Adrenal gland (tissue), 12 donors: ENCODE data around the gene ACTL10. TPM values are rescaled to one million over a fixed set of nuclear protein-coding genes. Genes with fewer than 3 reads are reported as not detected.

ENCODE experiments used
- DNase-seq, 7 donors: peaks; one replicate each; pipeline ENCODE4 v3.0.0-alpha.2; 2019 to 2020
- H3K27ac ChIP-seq, 5 donors: fragments of 200-600 bp; sonication (generic) in 4 of 5; 1 replicate in 3 of 5; 2 replicates in 2 of 5; pipeline versions ENCODE4 v1.5.1 to v1.8.0; 2016 to 2020; ENCODE audit warnings: mild to moderate bottlenecking in 1 of 5
- H3K27me3 ChIP-seq: fragments of 200-600 bp; 2 replicates; pipeline ENCODE4 v1.8.0; 2021
- H3K36me3 ChIP-seq, 2 donors: fragments of 200-600 bp; replicated peaks in 1 of 2; 1 replicate in 1 of 2; 2 replicates in 1 of 2; pipeline versions ENCODE4 v1.5.1 to v1.8.0; 2018 to 2022
- H3K4me1 ChIP-seq, 2 donors: fragments of 200-600 bp; replicated peaks in 1 of 2; 1 replicate in 1 of 2; 2 replicates in 1 of 2; pipeline versions ENCODE4 v1.5.1 to v1.8.0; 2018 to 2021
- H3K4me3 ChIP-seq, 4 donors: fragments of 200-600 bp; sonication (generic) in 3 of 4; one replicate each; pipeline ENCODE4 v1.5.1; 2016 to 2018
- H3K9me3 ChIP-seq, 3 donors: fragments of 200-600 bp; sonication (generic) in 1 of 3; replicated peaks in 1 of 3; 1 replicate in 2 of 3; 2 replicates in 1 of 3; pipeline versions ENCODE4 v1.5.1 to v1.8.0; 2016 to 2021
- POLR2A ChIP-seq, 2 donors: fragments of 450-650 bp; IDR thresholded peaks; one replicate each; pipeline ENCODE4 v1.6.1; 2017; ENCODE audit warnings: antibody characterized with exemption in 2 of 2, mild to moderate bottlenecking in 2 of 2, moderate library complexity in 1 of 2
- WGBS, 4 donors: extraction: QIAGEN DNeasy Blood & Tissue Kit in 2 of 4; methylation state at CpG; one replicate each; pipeline versions ENCODE4 v1.1.5 to v1.1.7; 2013 to 2017; 5-methylcytosine and 5-hydroxymethylcytosine counted together
- intact Hi-C, 2 donors: fragments of 100-400 bp; cut with DNase I; formaldehyde crosslinking; loops; one replicate each; pipeline versions ENCODE4 v1.14.1 to v1.15.0; 2022 to 2023
- polyA plus RNA-seq, 3 donors: library from polyadenylated mRNA; stranded (reverse); fragments of 200-250 nt in 2 of 3; fragments of 350-450 nt in 1 of 3; fragmentation: Illumina TruSeq in 1 of 3; extraction: RNeasy Lipid Tissue Mini Kit (QIAGEN cat#74804) in 1 of 3; gene quantifications; one replicate each; pipeline ENCODE4 v1.2.3, GENCODE V29; 2013 to 2014
- total RNA-seq, 9 donors: library from RNA; depleted of rRNA in 4 of 9; stranded (reverse); fragments of >200 nt in 4 of 9; fragments of 120-200 nt in 1 of 9; fragmentation: NEBNext Ultra II Directional in 1 of 9; extraction: Animal tissue kit (Norgen Biotek cat#: 25700) in 1 of 9; gene quantifications; one replicate each; pipeline versions ENCODE4 v1.1.0 to v1.2.4, GENCODE V29; 2013 to 2023
- TF ChIP-seq, protein P1 (sequence below), 6 experiments: fragments of 450-650 bp in 4 of 6; fragments of 200-600 bp in 2 of 6; sonication (generic) in 1 of 6; IDR thresholded peaks; 1 replicate in 5 of 6; 2 replicates in 1 of 6; pipeline versions ENCODE4 v1.5.1 to v1.8.0; 2016 to 2021; ENCODE audit warnings: antibody characterized with exemption in 6 of 6, mild to moderate bottlenecking in 2 of 6, moderate library complexity in 1 of 6
- donor health status: healthy with polysubstance abuse.
- donor health status: Bipolar disorder and iron deficiency.
- donor health status: DM: yes; HTN: yes; CAD: no.
- donor health status: DM: no; HTN: no; CAD: no.
- donor health status: DM: no; HTN: no; CAD: no.
- donor health status: DM: yes; HTN: yes; CAD: no.

ACTL10 gene
- total and polyA plus RNA-seq, 12 donors, result 0.18 to 3.1 (median 0.58) TPM

DNA sequence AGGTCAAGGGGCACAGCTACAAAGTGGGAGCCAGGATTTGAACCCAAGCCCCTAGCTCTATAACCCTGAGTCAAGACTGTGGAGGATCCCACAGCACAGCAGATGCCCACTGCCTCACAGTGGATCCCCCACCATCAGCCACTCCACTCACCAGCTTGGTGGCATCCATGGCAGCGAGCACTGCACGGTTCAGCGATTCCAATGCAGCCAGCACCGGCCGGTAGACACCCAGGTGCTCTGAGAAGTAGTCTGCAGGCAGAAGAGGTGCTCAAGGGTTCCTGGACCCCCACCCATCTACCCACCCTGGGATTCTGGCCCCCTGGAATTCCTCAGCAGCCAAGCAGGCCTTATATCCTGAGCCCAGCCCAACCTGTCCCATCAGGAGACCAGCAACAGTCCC lies 2.5 kb downstream of the ACTL10 start:
- H3K27ac ChIP-seq, result no peak overlapping the region
- TF ChIP-seq, protein P1, sequence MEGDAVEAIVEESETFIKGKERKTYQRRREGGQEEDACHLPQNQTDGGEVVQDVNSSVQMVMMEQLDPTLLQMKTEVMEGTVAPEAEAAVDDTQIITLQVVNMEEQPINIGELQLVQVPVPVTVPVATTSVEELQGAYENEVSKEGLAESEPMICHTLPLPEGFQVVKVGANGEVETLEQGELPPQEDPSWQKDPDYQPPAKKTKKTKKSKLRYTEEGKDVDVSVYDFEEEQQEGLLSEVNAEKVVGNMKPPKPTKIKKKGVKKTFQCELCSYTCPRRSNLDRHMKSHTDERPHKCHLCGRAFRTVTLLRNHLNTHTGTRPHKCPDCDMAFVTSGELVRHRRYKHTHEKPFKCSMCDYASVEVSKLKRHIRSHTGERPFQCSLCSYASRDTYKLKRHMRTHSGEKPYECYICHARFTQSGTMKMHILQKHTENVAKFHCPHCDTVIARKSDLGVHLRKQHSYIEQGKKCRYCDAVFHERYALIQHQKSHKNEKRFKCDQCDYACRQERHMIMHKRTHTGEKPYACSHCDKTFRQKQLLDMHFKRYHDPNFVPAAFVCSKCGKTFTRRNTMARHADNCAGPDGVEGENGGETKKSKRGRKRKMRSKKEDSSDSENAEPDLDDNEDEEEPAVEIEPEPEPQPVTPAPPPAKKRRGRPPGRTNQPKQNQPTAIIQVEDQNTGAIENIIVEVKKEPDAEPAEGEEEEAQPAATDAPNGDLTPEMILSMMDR (IDR thresholded peaks at IDR 0.05), result no peak
- no peak for TF ChIP-seq POLR2A (IDR thresholded peaks at IDR 0.05)
- intact Hi-C loops, result no loop called here
- H3K9me3 ChIP-seq, result no peaks in the 10 kb centered on the region
- no peak overlapping the region for H3K4me3 ChIP-seq
- H3K4me1 ChIP-seq, result peaks cover 36 to 50% of the 10 kb centered on the region in 2 donors
- peaks cover 0 to 36% of the 10 kb centered on the region in 2 donors for H3K36me3 ChIP-seq
- H3K27me3 ChIP-seq, result no peaks in the 10 kb centered on the region
- peak in 1 of 7 donors; percentile 27 for DNase-seq
- 95 to 100% (median 97%) methylated on average over 3 to 5 of the region's 5 CpGs; no CpG with 5 or more reads in 1 of the 4 donors for WGBS, 4 donors

DNA sequence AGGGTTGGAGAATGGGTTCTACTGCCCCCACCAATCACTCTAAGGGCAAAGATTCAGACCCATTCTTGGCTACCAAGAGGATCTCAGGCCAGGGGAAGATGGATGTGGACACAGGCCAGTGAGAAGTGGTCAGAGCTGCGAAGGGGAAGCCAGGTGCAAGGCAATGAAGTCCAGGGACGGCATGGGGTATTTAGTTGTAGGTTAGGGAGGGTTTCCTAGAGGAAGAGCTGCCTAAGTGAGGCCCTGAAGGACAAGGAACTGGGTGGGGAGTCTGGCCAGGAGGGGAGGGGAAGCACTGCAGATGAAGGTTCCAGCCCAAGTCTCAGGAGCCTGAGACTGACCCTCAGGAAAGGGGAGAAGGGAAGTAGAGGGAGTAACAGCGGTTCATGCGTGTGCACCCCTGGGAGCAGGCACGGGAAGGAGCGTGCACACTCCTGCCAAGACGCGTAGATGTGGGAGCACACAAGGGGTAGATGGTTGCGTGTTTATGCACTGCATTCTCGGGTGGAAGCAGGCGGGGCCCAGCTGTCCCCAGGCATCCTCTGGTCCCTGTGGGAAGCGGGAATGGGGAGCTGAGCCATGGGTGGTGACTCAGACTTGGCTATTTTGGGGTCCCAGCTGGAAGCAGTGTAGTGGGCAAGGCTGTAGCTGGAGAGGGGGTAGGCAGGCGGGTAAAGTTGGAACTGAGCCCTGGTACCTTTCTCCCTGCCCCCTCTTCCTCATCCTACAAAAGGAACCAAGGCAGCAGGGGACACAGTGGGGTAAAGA lies 3.3 kb downstream of the ACTL10 start:
- Histone ChIP-seq H3K4me1 (peaks cover 43 to 51% of the 10 kb centered on the region in 2 donors), H3K36me3 (peaks cover 0 to 36% of the 10 kb centered on the region in 2 donors), H3K27ac (no peak overlapping the region), H3K9me3 (no peaks in the 10 kb centered on the region), H3K4me3 (no peak overlapping the region), H3K27me3 (no peaks in the 10 kb centered on the region)
- DNase-seq, result peak in 1 of 7 donors; percentile 24
- intact Hi-C loops, result no loop called here
- whole genome bisulfite sequencing, 4 donors, result 84 to 92% (median 88%) methylated on average over 13 of the region's 13 CpGs
- TF ChIP-seq, protein P1 (IDR thresholded peaks at IDR 0.05), result no peak
- TF ChIP-seq POLR2A (IDR thresholded peaks at IDR 0.05), result no peak

DNA sequence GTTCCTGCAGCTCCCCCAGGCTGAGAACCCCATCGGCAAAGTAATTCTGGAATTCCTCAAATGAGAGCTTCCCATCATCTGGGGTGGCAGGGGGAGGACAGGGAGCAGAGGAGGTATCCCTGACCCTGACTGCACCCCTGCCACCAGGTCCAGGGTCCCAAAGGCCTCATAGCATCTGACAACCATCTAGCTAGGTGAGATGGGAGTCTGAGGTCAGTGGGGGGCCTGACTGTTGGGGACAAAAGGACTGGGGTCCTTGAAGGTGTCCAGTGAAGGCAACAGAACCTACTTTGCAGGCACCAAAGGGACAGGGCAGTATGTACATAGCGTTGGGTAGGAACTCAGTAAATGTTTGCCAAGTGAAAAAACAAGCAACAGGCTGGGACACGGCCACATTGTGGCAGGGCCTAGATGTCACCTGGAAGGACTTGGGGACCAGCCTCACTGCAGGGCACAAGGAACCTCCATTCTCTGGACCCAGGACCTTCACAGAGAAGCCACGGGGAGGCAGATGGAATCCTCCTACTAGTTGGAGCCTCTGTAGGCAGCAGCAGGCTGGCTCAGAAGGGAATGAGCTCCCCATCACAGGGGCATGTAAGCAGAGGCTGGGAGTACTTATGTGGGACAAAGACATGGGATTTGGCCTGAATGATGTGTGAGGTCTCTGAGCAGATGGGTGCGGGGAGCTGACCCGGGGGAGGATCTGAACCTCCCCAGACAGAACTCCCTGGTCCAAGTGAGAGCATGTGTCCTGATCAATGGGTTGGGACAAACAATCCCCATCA lies 4.2 kb downstream of the ACTL10 start:
- Histone ChIP-seq H3K27ac (no peak overlapping the region), H3K27me3 (no peaks in the 10 kb centered on the region), H3K4me3 (no peak overlapping the region), H3K4me1 (peaks cover 50 to 57% of the 10 kb centered on the region in 2 donors), H3K36me3 (peaks cover 0 to 36% of the 10 kb centered on the region in 2 donors), H3K9me3 (no peaks in the 10 kb centered on the region)
- TF ChIP-seq POLR2A (IDR thresholded peaks at IDR 0.05), result no peak
- TF ChIP-seq, protein P1 (IDR thresholded peaks at IDR 0.05), result no peak
- no peak for DNase-seq
- WGBS, 4 donors, result 89 to 95% (median 92%) methylated on average over 5 to 6 of the region's 6 CpGs
- intact Hi-C loops, result no loop called here

DNA sequence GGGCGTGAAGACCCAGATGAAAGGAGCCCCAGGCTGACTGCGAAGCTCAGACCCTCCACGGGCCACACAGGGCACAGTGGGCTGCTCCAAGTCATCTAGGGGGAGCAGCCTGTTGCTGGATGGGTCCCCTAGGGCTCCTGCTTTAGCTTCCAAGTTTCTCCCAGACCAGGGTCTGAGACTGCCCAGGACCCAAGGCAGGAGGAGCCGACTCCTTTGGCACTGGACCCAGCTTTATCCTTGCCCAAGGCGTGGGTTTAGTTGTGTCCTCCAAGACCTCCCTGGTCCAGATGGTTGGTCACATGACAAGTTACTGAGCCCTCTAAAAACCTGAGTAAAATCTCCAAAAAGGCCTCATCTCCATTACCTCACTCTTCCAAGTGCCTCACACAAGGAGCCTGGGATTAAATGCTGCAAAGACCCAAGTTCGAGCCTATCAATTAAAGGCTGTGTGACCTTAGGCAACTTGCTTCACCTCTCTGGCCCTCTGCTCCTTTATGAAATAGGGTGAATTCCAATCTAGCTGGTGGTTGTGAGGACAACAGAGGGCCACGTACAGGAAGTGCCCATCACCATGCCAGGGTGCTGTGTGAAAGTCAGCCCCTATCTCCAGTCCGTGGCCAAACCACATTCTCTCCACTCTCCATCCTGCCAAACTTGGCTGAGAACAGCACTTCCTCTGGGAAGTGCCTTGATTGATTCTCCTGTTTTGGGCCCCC lies 5.0 kb downstream of the ACTL10 start:
- Histone ChIP-seq H3K36me3 (peaks cover 0 to 36% of the 10 kb centered on the region in 2 donors), H3K9me3 (no peaks in the 10 kb centered on the region), H3K4me1 (peaks cover 48 to 57% of the 10 kb centered on the region in 2 donors), H3K4me3 (peak overlapping the region in 1 of 4 donors; percentile 97), H3K27ac (peak overlapping the region in 2 of 5 donors; percentile 36 to 89), H3K27me3 (no peaks in the 10 kb centered on the region)
- 65 to 79% (median 74%) methylated on average over 6 to 8 of the region's 8 CpGs for WGBS, 4 donors
- intact Hi-C loops, result no loop called here
- TF ChIP-seq, protein P1 (IDR thresholded peaks at IDR 0.05), result no peak
- no peak for TF ChIP-seq POLR2A (IDR thresholded peaks at IDR 0.05)
- peak in 1 of 7 donors; percentile 23 for DNase-seq
